RKO (cell line): ENCODE results near the gene ZNF699.
"Not testable (repeated sequence)": the region's sequence is repeated elsewhere in the genome, so short reads cannot be mapped to it uniquely, and the experiment has no call there.

Experiments used
- DNase-seq: peaks from one replicate; pipeline ENCODE4 v3.0.0-alpha.2; 2016; ENCODE audit warnings: low spot score

Gene ZNF699

GRCh38 chr19:9309139-9309973, at the start of gene ZNF699:
TSS of gene ZNF699 (minus strand) at chr19:9309838. CDS start at chr19:9305119, 4,719 bp downstream.
- DNase-seq: peak; percentile 97

- DNase-seq: no peak
Observed at GRCh38 chr19:9354651-9355050, 45.0 kb upstream of the ZNF699 start.

- DNase-seq: peak; percentile 20
Observed at GRCh38 chr19:9353011-9353410, 43.4 kb upstream of the ZNF699 start.

- no peak for DNase-seq
Observed at GRCh38 chr19:9352505-9352904, 42.9 kb upstream of the ZNF699 start.

- no peak for DNase-seq
Observed at GRCh38 chr19:9348671-9349070, 39.0 kb upstream of the ZNF699 start.

- no peak for DNase-seq
Observed at GRCh38 chr19:9348253-9348652, 38.6 kb upstream of the ZNF699 start.

- no peak for DNase-seq
Observed at GRCh38 chr19:9345005-9345404, 35.4 kb upstream of the ZNF699 start.

GRCh38 chr19:9342610-9343304, 33.1 kb upstream of the ZNF699 start:
- DNase-seq: peak; percentile 67

- DNase-seq: no peak
Observed at GRCh38 chr19:9329999-9330398, 20.4 kb upstream of the ZNF699 start.

GRCh38 chr19:9324584-9324962, 14.9 kb upstream of the ZNF699 start:
- DNase-seq: peak; percentile 12

- DNase-seq: peak; percentile 90
Observed at GRCh38 chr19:9323919-9324583, 14.4 kb upstream of the ZNF699 start, which contains the start of gene ZNF559. TSS of gene ZNF559 (plus strand) at chr19:9324179. CDS start at chr19:9338550, 14,371 bp downstream.

GRCh38 chr19:9323557-9323918, 13.9 kb upstream of the ZNF699 start:
- DNase-seq: peak; percentile 91

- not testable (repeated sequence) for DNase-seq
Observed at GRCh38 chr19:9322201-9322600, 12.6 kb upstream of the ZNF699 start.

GRCh38 chr19:9321756-9322155, 12.1 kb upstream of the ZNF699 start:
- DNase-seq: not testable (repeated sequence)

- DNase-seq: no peak
Observed at GRCh38 chr19:9321338-9321737, 11.7 kb upstream of the ZNF699 start.

- DNase-seq: no peak
Observed at GRCh38 chr19:9313756-9314155, 4.1 kb upstream of the ZNF699 start.

- peak; percentile 88 for DNase-seq
Observed at GRCh38 chr19:9309974-9310446, 372 bp upstream of the ZNF699 start.

- no peak for DNase-seq
Observed at GRCh38 chr19:9308091-9308770, 1.4 kb downstream of the ZNF699 start.

GRCh38 chr19:9306443-9306842, 3.2 kb downstream of the ZNF699 start:
- peak; percentile 33 for DNase-seq

- no peak for DNase-seq
Observed at GRCh38 chr19:9296336-9296735, 13.3 kb downstream of the ZNF699 start.

GRCh38 chr19:9295411-9295849, 14.2 kb downstream of the ZNF699 start:
- DNase-seq: no peak
